LNCaP clone FGC (cell line): Measurements from ENCODE around the gene IGFBP1.

Experiments
- DNase-seq: peaks from one replicate; pipeline ENCODE4 v3.0.0-alpha.2; 2011; ENCODE audit warnings: low read depth
- H3K4me3 ChIP-seq: 2 replicates; pipeline ENCODE4 v1.5.1; 2011; ENCODE audit warnings: mild to moderate bottlenecking, low read depth, low read length, control low read depth
- CTCF ChIP-seq: IDR thresholded peaks from 2 replicates; pipeline ENCODE4 v1.5.1; 2012; ENCODE audit warnings: mild to moderate bottlenecking; ENCODE audit not compliant: control insufficient read depth, insufficient read depth; ENCODE audit errors: extremely low read depth

IGFBP1 gene

GRCh38 chr7:45920502-45921380, 32.5 kb downstream of the IGFBP1 start, which contains the start of gene IGFBP3:
Gene IGFBP3, minus strand, starts transcription at chr7:45921272. Its CDS starts 132 bp downstream, at chr7:45921140.
- TF ChIP-seq CTCF, result 0 out of 2 replicates have a peak, but pooled peaks have one; percentile 7
- H3K4me3 ChIP-seq, result peak within 1 kb of the TSS; percentile 51
- peak; percentile 62 for DNase-seq

GRCh38 chr7:45921381-45921698, 33.1 kb downstream of the IGFBP1 start:
- DNase-seq, result no peak
- TF ChIP-seq CTCF, result no peak
- peak overlapping the region; percentile 51 for H3K4me3 ChIP-seq

- TF ChIP-seq CTCF, result peak; percentile 53
- H3K4me3 ChIP-seq, result peak overlapping the region; percentile 51
- DNase-seq, result no peak
Measured at GRCh38 chr7:45921699-45922519, 33.6 kb downstream of the IGFBP1 start.

- no peak for DNase-seq
- no peak for TF ChIP-seq CTCF
- no peak overlapping the region for H3K4me3 ChIP-seq
Measured at GRCh38 chr7:45922810-45923209, 34.5 kb downstream of the IGFBP1 start.

- no peak overlapping the region for H3K4me3 ChIP-seq
- peak; percentile 58 for DNase-seq
- peak; percentile 82 for TF ChIP-seq CTCF
Measured at GRCh38 chr7:45923290-45923689, 35.0 kb downstream of the IGFBP1 start.

- H3K4me3 ChIP-seq, result no peak overlapping the region
- DNase-seq, result no peak
- TF ChIP-seq CTCF, result no peak
Measured at GRCh38 chr7:45923818-45924217, 35.5 kb downstream of the IGFBP1 start.
